CD4-positive, alpha-beta T cell treated with Interleukin-15 for 4 hours (primary cell): ENCODE measurements around the gene TMX1.
"Not testable (repeated sequence)": the region's sequence is repeated elsewhere in the genome, so short reads cannot be mapped to it uniquely, and the experiment has no call there.

Experiments used
- DNase-seq: peaks from one replicate; pipeline ENCODE4 v3.0.0-alpha.2; 2020; ENCODE audit warnings: low spot score

TMX1 gene

GRCh38 chr14:51239813-51240803, at the start of gene TMX1:
Gene TMX1, plus strand, starts transcription at chr14:51240247. Its CDS starts 46 bp downstream, at chr14:51240293.
- DNase-seq, result peak; percentile 88

- DNase-seq, result no peak
Observed at GRCh38 chr14:51201890-51202289, 38.2 kb upstream of the TMX1 start.

- DNase-seq, result no peak
Observed at GRCh38 chr14:51202914-51203665, 37.0 kb upstream of the TMX1 start.

- no peak for DNase-seq
Observed at GRCh38 chr14:51203881-51204280, 36.2 kb upstream of the TMX1 start.

GRCh38 chr14:51205486-51205885, 34.6 kb upstream of the TMX1 start:
- no peak for DNase-seq

GRCh38 chr14:51206462-51206861, 33.6 kb upstream of the TMX1 start:
- DNase-seq, result no peak

- DNase-seq, result no peak
Observed at GRCh38 chr14:51207621-51208020, 32.4 kb upstream of the TMX1 start.

- DNase-seq, result no peak
Observed at GRCh38 chr14:51208982-51209381, 31.1 kb upstream of the TMX1 start.

- no peak for DNase-seq
Observed at GRCh38 chr14:51209457-51209856, 30.6 kb upstream of the TMX1 start.

GRCh38 chr14:51210594-51210993, 29.5 kb upstream of the TMX1 start:
- no peak for DNase-seq

GRCh38 chr14:51211149-51211548, 28.9 kb upstream of the TMX1 start:
- no peak for DNase-seq

GRCh38 chr14:51216602-51217001, 23.4 kb upstream of the TMX1 start:
- DNase-seq, result no peak

- no peak for DNase-seq
Observed at GRCh38 chr14:51219473-51220448, 20.3 kb upstream of the TMX1 start.

- not testable (repeated sequence) for DNase-seq
Observed at GRCh38 chr14:51223463-51223862, 16.6 kb upstream of the TMX1 start.

- no peak for DNase-seq
Observed at GRCh38 chr14:51224551-51224950, 15.5 kb upstream of the TMX1 start.

GRCh38 chr14:51225751-51226150, 14.3 kb upstream of the TMX1 start:
- no peak for DNase-seq

GRCh38 chr14:51228391-51228790, 11.7 kb upstream of the TMX1 start:
- no peak for DNase-seq

GRCh38 chr14:51228890-51229289, 11.2 kb upstream of the TMX1 start:
- no peak for DNase-seq

- DNase-seq, result no peak
Observed at GRCh38 chr14:51236314-51236713, 3.7 kb upstream of the TMX1 start.

- no peak for DNase-seq
Observed at GRCh38 chr14:51240804-51241380, 845 bp downstream of the TMX1 start.
